GM12864 (cell line): Measurements from ENCODE around the gene AOAH.

ENCODE experiments used
- DNase-seq: peaks from one replicate; pipeline ENCODE4 v3.0.0-alpha.2; 2011; ENCODE audit warnings: low read depth
- H3K4me3 ChIP-seq: 2 replicates; pipeline ENCODE4 v1.5.1; 2011; ENCODE audit warnings: mild to moderate bottlenecking, low read depth, low read length, control low read depth
- CTCF ChIP-seq: IDR thresholded peaks from 2 replicates; pipeline ENCODE4 v1.5.1; 2011; ENCODE audit warnings: low read depth, mild to moderate bottlenecking, moderate library complexity, low read length, control low read depth, inconsistent platforms; ENCODE audit errors: missing control alignments

The AOAH gene

GRCh38 chr7:36606153-36606975 is 117.9 kb downstream of the AOAH start:
- TF ChIP-seq CTCF = no peak
- DNase-seq = no peak
- H3K4me3 ChIP-seq = no peak overlapping the region

- no peak overlapping the region for H3K4me3 ChIP-seq
- DNase-seq = no peak
- TF ChIP-seq CTCF = no peak
These were observed 118.8 kb downstream of the AOAH start for GRCh38 chr7:36605261-36606051.

- no peak overlapping the region for H3K4me3 ChIP-seq
- no peak for TF ChIP-seq CTCF
- DNase-seq = no peak
These were observed 119.5 kb downstream of the AOAH start for GRCh38 chr7:36604806-36605205.

GRCh38 chr7:36602934-36603887 is 121.1 kb downstream of the AOAH start:
- no peak for DNase-seq
- no peak overlapping the region for H3K4me3 ChIP-seq
- no peak for TF ChIP-seq CTCF

- no peak for TF ChIP-seq CTCF
- H3K4me3 ChIP-seq = no peak overlapping the region
- no peak for DNase-seq
These were observed 121.8 kb downstream of the AOAH start for GRCh38 chr7:36602511-36602910.

- DNase-seq = no peak
- no peak for TF ChIP-seq CTCF
- H3K4me3 ChIP-seq = no peak overlapping the region
These were observed 122.7 kb downstream of the AOAH start for GRCh38 chr7:36601601-36602000.
